Measurements from ENCODE around the gene PSMA5.

DNA sequence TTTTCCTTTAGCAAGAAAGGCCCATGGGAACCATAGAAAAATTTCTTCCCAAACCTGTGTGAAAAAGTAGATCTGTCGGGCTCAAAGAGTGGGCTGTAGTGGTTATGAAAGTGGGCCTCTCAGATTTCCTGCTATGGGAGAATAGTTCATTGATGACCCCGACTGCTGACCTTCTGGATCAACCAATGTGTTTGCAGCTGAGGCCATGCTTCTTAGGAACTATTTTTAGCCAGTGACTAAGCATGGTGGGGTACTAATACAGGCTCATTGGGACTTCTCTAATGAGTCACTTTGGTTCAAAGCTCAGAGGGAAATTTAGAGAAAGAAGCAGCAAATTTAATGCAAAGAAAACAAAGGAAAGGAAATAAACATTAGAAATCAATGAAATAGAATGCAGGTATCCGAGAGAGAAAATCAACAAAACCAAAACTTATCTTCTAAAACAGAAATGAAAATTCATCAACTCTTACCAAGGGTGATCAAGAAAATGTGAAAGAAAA is 12.6 kb upstream of the PSMA5 start:
- TF ChIP-seq, protein P1, sequence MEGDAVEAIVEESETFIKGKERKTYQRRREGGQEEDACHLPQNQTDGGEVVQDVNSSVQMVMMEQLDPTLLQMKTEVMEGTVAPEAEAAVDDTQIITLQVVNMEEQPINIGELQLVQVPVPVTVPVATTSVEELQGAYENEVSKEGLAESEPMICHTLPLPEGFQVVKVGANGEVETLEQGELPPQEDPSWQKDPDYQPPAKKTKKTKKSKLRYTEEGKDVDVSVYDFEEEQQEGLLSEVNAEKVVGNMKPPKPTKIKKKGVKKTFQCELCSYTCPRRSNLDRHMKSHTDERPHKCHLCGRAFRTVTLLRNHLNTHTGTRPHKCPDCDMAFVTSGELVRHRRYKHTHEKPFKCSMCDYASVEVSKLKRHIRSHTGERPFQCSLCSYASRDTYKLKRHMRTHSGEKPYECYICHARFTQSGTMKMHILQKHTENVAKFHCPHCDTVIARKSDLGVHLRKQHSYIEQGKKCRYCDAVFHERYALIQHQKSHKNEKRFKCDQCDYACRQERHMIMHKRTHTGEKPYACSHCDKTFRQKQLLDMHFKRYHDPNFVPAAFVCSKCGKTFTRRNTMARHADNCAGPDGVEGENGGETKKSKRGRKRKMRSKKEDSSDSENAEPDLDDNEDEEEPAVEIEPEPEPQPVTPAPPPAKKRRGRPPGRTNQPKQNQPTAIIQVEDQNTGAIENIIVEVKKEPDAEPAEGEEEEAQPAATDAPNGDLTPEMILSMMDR (IDR thresholded peaks at IDR 0.05; ENCODE audit: low read depth, low read length), result no peak
- no peak for TF ChIP-seq POLR2A (IDR thresholded peaks at IDR 0.05; ENCODE audit: extremely low read depth, insufficient read length)
- TF ChIP-seq, protein P2, sequence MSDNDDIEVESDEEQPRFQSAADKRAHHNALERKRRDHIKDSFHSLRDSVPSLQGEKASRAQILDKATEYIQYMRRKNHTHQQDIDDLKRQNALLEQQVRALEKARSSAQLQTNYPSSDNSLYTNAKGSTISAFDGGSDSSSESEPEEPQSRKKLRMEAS (IDR thresholded peaks at IDR 0.05; ENCODE audit: low read depth, low read length), result no peak

Measured in NB4 (cell line).